Stimulated activated CD8-positive, alpha-beta memory T cell treated with anti-CD3 and anti-CD28 coated beads, Interleukin-15, amount 100 ng/mL, for 4 hours (primary cell): ENCODE data around the gene PRR19.

Experiments
- DNase-seq, 2 donors: peaks; one replicate each; pipeline ENCODE4 v3.0.0-alpha.2; 2020; ENCODE audit warnings: low read depth in 2 of 2

PRR19 gene

GRCh38 chr19:42295342-42295741 lies 6.6 kb upstream of the PRR19 start:
- DNase-seq, result no peak

DNA sequence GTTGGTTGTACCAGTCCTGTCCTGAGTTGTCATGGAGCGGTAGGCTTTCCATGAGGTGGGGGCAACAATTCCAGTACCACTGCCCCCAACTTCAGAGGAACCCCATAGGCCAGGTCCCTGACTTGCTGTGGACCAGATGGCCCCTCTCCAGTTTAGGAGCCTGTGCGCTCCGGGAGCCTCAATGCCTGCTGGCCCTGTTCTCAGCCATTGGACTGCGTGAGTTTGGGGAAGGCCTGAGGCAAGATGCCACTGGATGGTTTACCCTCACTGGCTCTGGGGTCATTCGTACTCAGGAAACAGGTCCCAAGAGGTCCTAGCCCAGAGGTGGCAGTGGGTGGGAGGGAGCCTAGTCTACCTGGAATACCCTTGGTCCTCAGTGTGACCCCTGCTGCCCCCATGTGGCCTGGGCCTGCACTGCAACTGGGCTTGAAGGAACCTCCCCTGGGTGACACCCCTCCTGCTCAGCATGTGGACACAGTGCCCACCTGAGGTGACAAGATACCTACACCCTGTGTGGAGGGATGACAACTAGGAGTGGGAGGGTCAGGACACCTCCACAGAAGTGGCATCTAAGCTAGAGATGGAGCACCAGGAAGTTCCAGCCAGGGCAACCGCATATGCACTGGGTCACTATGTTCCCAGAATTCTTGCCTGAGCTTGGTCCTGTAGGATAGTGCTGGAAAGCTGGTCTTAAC lies 6.0 kb upstream of the PRR19 start:
- peak; percentile 67 to 82 for DNase-seq

- no peak for DNase-seq
These were observed 4.9 kb upstream of the PRR19 start for GRCh38 chr19:42297039-42297438.

GRCh38 chr19:42303101-42303464 lies 1.2 kb downstream of the PRR19 start:
- DNase-seq, result no peak

GRCh38 chr19:42303876-42304275 lies 1.9 kb downstream of the PRR19 start:
- no peak for DNase-seq

DNA sequence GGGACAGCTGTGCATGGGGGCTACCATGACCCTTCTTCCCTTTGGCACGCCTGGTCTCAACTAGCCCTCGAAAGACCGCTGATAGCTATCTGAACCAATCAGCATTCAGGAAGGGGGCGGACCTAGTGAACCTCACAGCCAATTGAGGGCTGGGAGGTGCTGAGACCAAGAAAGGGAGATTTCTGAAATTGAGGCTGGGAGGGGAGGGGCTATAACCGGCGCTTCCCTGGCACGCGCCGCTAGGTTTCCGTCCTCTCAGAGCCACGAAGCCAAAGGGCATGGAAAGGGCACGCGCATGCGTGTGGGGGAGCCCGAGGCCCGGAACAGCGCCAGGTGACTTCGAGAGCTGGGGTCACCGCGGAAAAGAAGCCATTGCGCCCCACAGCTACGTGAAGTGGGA lies 4.7 kb downstream of the PRR19 start:
- DNase-seq, result no peak

GRCh38 chr19:42309686-42310085 lies 7.8 kb downstream of the PRR19 start:
- no peak for DNase-seq

GRCh38 chr19:42311657-42312056 lies 9.7 kb downstream of the PRR19 start:
- DNase-seq, result no peak

DNA sequence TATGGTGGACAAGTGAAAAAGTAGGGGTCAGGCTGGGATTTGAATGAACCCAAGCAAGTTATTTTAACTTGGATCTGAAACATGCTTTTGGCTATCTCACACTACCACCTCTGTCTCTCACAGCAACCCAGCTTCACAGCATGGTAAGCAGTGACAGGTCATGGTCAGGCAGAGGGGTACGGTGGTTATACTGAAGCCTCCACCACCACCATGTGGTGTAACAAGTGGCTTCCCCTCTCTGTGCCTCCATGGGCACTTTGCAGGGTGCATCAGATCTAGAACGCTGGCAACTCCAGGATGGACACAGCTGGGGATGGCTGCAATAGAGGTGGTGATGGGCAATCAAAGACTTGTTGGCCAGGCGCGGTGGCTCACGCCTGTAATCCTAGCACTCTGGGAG lies 10.4 kb downstream of the PRR19 start:
- DNase-seq, result no peak

DNA sequence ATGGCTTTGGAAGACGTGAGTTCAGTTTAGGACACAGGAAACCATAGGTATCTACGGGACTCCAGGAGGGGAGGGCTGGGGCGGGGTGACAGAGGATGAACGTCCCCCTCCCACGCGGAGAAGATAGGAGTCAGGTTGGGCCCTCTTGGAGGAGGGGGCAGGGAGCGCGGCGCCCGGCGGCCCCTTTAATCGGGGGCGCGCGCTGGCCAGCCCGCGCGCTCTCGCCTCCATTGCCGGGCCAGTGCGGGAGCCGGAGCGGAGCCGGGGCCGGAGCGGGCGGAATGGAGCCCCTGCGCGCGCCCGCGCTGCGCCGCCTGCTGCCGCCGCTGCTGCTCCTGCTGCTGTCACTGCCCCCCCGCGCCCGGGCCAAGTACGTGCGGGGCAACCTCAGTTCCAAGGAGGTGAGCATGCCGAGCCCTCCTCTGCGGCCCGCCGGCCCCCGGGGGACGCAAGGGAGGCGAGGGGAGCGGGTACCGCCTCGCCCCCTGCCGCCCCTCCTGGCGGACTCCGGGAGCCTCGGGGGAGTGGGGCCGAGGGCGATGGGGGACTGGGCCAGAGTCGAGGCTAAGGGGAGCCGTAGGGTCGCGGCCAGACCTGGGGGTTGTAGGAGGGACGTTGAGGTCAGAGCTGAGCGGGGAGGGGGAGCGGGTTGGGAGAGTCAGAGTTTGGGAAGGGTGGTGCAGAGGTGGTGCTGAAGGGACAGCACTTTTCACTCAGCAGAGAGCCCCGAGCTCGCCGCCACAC lies 11.3 kb downstream of the PRR19 start, which contains the start of gene TMEM145:
Gene TMEM145 (plus strand): TSS at position 214 of the 744 bp plus-strand sequence. CDS start 68 bp downstream, at position 282.
- no peak for DNase-seq

GRCh38 chr19:42313840-42314755 lies 12.2 kb downstream of the PRR19 start:
- DNase-seq, result no peak

GRCh38 chr19:42315024-42315423 lies 13.1 kb downstream of the PRR19 start:
- no peak for DNase-seq

GRCh38 chr19:42316223-42317211 lies 14.6 kb downstream of the PRR19 start:
- DNase-seq, result no peak

DNA sequence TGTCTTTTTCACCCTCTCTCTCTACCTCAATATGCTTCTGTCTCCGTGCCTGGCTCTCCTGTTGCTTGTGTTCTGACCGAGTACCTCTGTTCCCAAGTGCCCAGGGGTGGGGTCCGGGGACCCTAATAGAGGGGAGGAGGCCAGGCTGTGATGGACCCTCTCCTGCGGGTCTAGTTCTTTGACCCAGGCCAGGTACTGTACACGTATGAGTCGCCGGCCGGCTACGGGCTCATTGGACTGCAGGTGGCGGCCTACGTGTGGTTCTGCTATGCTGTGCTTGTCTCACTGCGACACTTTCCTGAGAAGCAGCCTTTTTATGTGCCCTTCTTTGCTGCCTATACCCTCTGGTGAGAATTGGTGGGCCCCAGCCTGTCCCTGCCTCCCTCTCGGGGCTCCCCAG lies 15.6 kb downstream of the PRR19 start:
- DNase-seq, result no peak

DNA sequence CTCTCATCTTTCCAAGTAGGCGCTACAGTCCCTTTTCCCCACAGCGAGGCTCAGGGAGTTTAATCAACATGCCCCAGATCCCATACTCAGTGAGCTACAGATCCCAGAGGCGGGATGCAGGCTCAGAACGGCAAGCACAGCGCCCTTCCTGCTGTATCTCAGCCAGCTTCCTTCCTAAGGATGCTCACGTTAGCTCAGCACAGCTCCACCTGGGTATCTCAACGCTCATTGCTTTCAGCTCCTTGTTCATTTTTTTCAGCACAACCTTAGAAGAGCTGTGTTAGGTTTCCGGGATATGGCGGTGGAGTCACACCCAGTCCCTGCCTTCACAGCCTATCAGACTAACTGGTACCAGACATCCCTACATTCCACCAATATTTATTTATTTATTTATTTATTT lies 20.4 kb downstream of the PRR19 start:
- no peak for DNase-seq

DNA sequence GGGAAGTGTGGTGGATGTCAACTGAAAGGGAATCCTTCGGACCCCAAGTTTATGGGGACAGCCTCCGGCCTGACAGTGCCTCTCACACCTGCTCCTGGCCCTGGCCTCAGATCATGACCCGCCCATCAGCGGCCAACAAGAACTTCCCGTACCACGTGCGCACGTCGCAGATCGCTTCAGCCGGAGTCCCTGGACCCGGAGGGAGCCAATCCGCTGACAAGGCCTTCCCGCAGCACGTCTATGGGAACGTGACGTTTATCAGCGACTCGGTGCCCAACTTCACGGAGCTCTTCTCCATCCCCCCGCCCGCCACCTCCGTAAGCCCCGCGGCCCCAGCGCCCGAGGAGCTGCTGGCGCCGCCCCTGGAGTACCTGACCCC lies 21.5 kb downstream of the PRR19 start:
- no peak for DNase-seq

DNA sequence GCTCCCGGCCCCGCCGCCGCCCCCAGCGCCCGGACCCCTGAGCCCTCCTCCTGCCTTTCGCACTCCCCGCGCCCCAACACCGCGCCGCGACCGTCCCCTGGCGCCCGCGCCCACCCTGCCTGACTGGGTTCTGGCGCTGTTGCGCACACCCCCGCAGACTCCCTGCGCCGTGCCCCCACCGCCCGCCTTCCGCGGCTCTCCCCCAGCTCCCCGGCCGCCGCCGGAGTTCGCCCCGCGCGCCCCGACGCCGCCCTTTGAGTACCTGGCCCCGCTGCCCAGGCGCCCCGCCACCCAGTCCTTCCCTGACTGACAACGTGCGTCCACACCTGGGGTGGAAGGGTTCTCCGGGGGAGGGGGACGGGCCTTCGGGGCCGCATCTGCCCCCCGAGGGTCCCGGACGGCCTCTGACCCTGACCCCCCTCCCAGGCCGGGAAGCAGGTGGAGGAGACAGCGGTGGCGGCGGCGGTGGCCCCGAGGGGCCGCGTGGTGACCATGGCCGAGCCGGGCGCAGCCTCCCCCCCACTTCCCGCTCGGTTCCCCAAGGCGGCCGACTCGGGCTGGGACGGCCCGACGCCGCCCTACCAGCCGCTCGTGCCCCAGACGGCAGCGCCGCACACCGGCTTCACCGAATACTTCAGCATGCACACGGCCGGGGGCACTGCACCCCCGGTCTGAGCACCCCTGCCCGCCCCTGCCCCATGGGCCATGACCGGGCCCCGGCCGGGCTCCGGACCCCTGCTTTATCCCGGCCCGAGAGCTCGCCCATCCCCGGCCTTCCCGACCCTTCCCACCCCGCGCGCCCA lies 22.1 kb downstream of the PRR19 start:
- DNase-seq, result no peak

- no peak for DNase-seq
These were observed 22.8 kb downstream of the PRR19 start for GRCh38 chr19:42324655-42325307.

DNA sequence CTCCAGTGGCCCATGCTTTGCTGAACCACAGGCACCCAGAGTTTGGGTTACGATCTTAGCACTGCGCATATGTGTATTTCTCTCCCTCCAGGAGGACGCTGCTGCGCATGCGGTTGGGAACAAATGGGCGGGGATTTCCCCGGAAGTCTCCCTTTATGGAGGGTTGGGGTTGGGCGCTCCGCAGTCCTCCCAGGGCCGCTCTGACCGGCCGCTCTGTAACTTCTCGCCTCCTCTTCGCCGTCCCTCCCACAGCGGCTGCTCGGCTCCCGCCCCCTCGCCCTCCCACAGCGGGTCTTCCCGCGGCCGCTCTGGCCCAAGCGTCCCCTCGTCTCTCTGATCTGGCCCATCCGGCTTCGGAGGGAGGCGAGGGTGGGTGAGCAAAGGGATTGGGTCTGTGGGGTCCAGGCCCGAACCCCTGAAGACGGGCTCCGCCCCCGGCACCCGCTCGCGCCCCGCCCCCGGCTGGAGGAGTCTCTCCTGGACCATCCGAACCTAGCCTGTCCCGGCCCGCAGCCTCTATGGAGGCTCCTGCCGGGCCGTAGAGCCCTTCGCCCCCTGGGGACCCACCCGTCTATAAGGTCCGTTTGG lies 23.5 kb downstream of the PRR19 start, which contains the start of gene MEGF8:
Gene MEGF8 (plus strand): TSS at position 328 of the 588 bp plus-strand sequence. CDS start 609 bp downstream, outside the sequence.
- DNase-seq, result peak; percentile 96 to 98
